Stimulated activated naive CD8-positive, alpha-beta T cell treated with anti-CD3 and anti-CD28 coated beads, Interleukin-15, Interleukin-2, amounts not matched to agents 100 U/mL and 50 U/mL, for 24 hours (primary cell): ENCODE data around the gene DNASE1L1.

ENCODE experiments used
- ATAC-seq: fragments of 150-1000 bp; cut with Tn5 transposase; one replicate; pipeline ENCODE4 v1.10.0; 2021
- DNase-seq: peaks from one replicate; pipeline ENCODE4 v3.0.0; 2021

DNASE1L1 gene

DNA sequence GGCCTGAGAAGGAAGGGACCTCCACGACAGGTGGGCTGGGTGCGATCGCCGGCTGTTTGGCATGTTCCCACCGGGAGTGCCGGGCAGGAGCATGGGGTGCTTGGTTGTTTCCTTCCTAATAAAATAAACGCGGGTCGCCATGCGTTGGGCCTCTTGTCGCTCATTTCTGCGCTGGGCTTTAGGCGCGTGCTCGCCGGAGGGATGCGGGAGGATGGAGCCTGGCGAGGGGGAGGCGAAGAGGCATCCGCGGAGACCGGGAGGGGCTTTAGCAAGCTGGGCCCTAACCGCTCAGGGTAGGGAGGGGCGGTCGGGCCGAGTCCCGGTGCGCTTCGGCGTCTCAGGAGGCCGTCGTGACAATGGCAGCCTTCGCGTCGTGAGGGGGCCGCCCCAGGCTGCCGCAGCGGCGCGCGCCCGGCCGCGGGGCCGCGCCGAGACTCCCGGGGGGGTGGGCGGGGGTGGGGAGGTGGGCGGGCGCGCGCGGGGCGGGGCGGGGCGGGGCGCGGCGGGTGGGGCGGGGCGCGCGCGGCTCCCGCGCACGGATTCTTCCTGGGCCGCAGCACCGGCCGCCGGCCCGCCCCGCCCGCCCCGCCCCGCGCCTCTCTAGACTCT is 27.4 kb upstream of the DNASE1L1 start:
- DNase-seq, result peak; percentile 51
- peak; percentile 58 for ATAC-seq

DNA sequence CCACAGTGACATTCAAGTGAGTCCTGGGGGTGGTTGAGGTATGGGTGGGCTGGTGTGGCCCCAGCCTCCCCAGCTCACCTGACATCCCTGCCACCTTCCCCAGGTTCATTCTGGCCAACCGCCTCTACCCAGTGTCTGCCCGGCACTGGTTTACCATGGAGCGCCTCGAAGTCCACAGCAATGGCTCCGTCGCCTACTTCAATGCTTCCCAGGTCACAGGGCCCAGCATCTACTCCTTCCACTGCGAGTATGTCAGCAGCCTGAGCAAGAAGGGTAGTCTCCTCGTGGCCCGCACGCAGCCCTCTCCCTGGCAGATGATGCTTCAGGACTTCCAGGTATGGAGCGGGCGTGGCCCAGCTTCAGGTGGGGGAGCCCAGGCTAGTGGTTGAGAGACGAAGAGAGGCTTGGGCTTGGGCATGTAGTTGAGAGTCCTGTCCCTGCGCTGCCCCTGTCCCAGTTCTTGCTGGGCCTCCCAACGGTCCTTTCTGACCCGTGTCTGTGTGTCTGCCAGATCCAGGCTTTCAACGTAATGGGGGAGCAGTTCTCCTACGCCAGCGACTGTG is 26.2 kb upstream of the DNASE1L1 start:
- DNase-seq (no peak), ATAC-seq (no peak)

DNA sequence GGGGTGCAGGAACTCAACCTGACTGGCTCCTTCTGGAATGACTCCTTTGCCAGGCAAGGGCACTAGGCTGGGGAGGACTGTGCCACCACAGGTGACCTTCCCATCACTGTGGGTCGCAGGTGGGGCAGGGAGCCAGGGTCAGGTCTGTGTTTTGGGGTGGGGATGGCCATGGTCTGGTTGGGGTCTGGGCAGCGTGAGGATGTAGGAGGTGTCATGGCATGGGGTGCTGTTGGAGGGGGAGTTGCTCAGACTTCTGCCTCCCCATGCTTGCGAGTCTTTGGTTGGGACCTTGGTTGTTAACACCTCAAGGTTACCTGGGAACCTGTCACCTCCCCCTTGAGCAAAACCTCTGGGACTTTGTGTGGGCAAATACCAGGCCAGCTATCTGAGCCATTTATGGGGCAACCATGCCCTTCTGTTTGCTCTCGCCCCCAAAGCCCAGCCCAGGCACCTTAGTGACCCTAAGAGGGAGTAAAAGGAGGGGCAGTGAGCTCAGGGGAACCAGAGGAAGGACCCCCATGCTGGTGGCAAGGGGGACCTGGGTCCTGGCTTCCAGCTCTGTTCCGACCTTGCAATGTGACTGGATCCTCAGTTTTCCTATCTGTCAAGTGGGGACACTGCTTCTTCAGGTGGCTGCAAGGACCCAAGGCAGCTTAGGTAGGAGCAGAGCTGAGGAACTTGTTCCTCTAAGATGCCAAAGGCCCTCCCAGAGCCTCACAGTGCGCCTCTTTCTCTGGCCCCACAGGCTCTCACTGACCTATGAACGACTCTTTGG is 25.5 kb upstream of the DNASE1L1 start:
- no peak for DNase-seq
- ATAC-seq, result no peak

DNA sequence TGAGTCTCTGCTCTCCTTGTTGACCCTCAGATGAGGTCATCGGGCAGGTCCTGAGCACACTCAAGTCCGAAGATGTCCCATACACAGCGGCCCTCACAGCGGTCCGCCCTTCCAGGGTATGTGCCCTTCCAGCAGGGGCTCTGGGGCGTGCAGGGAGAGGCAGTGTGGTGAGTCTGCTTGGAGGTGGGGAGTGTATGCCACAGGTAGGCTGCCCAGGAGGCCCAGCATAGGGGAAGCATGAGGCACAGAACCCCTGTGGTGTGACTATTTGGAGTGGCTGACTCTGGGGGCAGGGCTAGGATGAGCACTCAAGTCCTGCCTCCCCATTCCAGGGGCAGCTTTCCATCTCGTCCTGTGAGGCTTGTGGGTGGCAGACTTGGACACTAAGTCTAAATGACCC is 24.6 kb upstream of the DNASE1L1 start:
- ATAC-seq (no peak), DNase-seq (no peak)

DNA sequence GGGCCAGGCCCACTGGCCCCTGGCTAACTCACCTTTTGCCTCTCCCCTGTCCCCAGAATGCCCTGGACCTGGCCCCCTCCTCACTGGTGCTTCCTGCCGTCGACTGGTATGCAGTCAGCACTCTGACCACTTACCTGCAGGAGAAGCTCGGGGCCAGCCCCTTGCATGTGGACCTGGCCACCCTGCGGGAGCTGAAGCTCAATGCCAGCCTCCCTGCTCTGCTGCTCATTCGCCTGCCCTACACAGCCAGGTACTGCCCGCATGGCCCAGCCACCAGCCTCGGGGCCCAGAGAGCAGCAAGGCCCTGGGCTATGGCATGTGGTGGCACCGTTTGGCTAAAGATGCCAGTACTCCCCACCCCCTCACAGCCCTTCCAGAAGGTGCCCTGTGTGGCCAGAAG is 23.2 kb upstream of the DNASE1L1 start:
- no peak for DNase-seq

DNA sequence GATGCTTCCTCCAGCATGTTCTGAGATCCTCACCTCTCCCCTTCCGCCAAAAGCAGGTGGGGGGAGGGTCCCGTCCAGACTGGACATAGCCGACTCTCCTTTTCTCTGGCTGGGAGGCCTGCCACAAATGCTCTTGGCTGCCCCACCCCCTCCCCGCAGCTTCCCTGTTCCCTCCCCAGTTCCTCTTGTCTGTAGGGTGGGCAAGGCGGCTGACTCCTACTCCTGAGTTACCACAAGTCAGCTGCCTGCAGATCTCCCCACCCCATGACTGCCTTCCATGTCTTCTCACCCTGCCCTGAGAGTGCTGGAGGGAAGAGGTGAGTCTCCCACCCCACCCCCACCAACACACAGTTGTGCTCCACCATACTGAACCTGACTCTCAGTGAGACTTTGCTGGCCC is 22.3 kb upstream of the DNASE1L1 start:
- ATAC-seq (no peak), DNase-seq (no peak)

More for the DNA sequence above, 23.2 kb upstream of the DNASE1L1 start:
- no peak for ATAC-seq

DNA sequence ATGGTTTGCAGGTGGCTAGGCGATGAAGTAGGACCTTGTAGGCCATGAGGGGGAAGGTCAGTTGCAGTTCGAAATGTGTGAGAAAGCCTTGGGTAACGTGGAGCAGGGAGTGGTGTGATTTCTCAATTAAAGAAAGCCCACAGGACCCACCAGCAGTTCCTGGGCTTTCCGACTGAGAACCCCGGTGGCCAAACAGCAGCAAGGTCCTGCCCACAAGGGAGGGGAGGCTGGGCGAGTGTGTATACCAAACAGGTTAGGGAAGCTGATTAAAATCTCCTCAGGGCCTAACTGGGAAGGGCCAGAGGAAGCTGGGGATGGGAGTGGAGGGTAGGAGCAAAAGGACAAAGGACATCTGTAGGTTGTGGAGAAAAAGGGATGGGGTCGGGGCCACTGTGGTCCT is 21.9 kb upstream of the DNASE1L1 start:
- DNase-seq, result no peak
- no peak for ATAC-seq

DNA sequence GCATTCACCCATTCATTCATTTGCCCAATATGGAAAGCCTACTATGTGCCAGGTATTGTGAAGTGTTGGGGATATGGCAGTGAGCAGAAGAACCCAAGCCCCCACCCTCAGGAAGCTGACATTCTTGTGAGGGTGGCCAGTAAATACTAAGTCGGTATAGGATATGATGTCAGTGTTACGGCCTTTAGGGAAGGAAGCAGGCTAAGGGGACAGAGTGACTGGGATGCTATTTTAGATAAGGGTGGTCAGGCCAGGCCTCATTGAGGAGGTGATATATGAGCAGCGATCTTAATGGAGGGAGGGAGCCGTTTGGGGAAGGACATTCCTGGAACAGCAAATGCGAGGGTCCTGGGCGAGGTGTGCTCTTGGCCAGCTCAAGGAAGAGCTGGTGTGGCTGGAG is 21.4 kb upstream of the DNASE1L1 start:
- ATAC-seq (no peak), DNase-seq (no peak)

DNA sequence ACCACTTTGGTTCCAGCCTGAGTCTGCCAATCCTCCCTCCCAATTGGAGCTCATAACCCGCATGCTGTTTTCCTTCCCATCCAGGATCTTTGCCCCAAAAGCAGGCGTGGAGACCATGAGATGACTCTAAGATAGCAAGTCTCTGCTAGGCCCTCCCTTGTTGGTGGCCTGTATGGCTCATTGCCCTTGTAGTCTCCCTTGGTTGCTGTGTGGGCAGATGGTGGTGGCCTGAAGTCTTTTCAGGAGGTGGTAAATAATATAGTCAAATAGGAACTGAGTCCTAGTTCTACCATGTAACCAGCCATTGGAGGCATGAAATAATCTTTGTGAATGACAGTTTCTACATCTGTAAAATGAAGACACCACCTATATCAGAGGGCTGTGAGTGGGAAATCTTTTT is 20.7 kb upstream of the DNASE1L1 start:
- DNase-seq (no peak), ATAC-seq (no peak)

DNA sequence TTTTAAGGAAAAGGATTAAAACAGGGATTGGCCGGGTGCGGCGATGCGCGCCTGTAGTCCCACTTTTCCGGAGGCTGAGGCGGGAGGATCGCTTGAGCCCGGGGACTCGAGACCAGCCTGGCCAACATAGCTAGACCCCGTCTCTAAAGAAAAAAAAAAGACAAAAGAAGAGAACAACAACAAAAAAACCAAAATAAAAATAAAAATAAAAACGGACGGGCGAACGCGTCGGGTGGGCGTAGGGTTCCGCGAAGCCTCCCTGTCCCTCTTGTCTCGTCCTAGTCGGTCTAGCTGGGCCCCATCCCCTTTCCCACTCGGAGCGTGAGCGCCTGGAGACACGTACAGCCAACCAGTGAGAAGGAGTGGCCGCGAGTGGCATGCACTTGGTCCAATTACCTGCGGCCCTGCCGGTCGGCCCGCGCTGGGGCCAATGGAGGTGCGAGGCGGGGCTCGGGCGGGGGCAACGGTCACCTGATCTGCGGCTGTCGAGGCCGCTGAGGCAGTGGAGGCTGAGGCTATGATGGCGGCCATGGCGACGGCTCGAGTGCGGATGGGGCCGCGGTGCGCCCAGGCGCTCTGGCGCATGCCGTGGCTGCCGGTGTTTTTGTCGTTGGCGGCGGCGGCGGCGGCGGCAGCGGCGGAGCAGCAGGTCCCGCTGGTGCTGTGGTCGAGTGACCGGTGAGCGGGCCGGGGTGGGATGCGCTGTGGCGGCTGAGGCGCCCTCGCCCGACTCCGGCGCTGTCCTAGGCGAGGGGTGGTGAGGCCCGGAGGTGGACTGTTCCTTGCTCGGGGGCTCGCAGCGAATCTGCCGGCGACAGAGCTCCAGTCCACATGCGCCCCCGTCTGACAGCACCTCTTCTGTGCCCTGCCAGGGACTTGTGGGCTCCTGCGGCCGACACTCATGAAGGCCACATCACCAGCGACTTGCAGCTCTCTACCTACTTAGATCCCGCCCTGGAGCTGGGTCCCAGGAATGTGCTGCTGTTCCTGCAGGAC is 19.4 kb upstream of the DNASE1L1 start, which contains the start of gene ATP6AP1:
ATP6AP1 (plus strand) TSS at position 502 of the 996 bp plus-strand sequence; CDS start at position 518, 16 bp downstream.
- DNase-seq (peak; percentile 86), ATAC-seq (peak; percentile 99)

DNA sequence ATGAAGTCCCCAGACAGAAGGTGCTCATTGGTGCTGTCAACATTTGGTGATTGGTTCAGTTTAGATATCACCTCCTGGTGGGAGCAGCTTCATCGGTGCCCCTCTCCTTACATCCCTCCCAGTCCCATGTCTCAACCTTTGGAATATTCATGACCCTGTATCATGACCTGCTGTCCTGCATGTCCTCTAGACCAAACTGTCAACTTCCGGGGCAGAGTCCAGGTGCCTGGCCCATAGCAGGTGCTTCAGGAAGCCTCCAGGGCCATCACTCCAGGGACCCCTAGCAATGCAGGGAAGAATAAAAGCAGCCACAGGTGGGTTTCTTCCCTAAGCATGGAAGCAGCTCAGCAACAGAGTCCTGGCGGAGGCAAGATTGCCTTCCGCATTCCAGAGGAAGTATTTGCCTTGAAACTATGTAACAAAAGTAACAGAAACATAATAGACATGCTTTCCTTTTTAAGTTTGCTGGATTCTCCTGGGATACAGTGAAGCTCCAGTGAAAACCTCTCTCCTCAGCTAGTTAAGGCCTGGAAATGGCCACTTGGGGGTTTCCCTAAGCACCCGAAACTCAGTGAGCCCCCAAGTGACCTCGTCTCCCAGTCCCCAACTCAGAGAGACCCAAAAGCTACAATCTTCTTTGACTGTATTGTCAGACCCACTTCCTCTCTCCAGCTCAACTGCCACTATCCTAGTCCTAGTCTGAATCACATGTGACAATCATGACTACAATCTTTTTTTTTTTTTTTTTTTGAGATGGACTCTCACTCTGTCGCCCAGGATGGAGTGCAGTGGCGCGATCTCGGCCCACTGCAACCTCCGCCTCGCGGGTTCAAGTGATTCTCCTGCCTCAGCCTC is 18.1 kb upstream of the DNASE1L1 start:
- DNase-seq (no peak), ATAC-seq (no peak)

DNA sequence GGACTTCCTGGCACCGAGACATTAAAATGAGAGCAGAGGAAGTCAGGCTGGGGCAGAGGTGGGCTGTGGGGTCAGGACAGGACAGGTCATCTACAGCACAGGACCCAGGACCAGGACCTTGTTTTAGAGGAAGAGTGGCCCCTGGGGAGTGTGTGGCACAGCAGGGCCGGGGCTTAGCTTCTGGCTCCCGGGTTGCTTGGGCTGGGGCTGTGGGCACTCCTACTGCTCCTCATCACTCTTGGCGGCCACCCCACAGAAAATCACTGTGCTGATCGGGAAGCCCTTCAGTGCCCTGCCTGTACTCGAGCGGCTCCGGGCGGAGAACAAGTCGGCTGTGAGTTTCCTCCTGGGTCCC is 11.3 kb upstream of the DNASE1L1 start:
- DNase-seq (no peak), ATAC-seq (no peak)

DNA sequence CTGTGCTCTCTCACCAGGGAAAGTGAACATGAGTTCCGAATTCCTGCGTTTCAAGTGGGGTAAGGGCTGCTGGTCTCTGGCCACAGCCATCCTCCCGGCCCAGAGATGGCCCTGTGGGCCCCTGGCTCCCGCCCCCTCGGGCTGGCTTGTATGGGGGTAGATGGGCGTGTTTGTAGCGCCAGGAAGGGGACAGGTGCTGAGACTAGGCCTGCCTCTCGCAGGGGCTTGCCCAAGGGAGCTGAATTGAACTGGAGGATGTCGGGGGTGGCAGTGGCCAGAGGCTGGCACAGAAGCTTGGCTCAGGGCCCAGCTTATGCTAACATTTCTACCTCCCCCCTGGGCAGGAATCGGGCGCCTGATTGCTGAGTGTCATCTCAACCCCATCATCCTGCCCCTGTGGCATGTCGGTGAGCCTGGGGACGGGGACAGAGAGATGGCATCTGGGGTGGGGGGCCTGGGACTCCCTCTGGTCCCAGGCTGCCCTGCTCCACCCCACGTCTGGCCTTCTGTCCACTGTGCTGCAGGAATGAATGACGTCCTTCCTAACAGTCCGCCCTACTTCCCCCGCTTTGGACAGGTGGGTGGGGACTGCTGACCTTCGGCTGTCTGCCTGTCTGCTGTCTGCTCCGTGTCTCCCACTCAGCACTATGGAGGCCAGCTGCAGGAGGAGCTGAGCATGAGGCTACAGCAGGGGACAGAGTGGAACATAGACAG is 10.8 kb upstream of the DNASE1L1 start:
- no peak for DNase-seq

DNA sequence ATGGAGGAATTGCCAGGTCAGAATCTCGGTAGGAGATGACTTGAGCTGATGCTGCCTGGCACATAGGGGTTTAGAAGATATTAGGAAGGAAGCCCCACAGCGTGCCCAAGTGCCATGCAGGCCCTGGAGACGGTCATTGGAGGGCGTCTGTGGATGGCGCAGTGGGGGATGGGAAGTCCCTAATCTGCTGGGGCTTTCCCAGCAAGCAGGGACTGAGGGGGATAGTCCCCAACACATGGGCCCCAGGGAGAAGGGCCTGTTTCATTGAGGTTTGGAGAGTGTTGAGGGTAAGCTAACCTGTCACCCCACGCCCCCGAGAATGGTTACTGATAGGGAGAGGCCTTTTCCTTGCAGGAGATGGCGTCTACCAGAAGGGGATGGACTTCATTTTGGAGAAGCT is 10.1 kb upstream of the DNASE1L1 start:
- ATAC-seq (no peak), DNase-seq (no peak)

More for the DNA sequence above, 10.8 kb upstream of the DNASE1L1 start:
- no peak for ATAC-seq

DNA sequence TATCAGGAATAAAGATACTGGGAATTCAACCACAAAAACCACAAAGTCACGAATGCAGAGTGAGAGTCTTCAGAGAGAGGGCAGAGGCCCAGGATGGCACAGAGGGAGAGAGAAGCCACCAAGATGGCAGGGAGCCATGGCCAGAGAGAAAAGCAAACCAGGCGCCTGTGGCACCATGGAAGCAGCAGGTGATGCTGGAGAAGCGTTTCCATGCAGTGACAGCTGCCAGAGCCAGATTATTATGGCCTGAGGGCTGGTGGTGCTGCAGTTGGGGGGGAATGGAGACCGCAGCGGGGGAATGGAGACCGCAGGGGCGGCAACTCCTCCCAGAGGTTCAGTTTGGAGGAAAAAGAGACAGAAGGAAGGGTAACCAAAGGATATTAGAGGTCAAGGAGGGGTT is 8.1 kb upstream of the DNASE1L1 start:
- no peak for ATAC-seq
- no peak for DNase-seq

DNA sequence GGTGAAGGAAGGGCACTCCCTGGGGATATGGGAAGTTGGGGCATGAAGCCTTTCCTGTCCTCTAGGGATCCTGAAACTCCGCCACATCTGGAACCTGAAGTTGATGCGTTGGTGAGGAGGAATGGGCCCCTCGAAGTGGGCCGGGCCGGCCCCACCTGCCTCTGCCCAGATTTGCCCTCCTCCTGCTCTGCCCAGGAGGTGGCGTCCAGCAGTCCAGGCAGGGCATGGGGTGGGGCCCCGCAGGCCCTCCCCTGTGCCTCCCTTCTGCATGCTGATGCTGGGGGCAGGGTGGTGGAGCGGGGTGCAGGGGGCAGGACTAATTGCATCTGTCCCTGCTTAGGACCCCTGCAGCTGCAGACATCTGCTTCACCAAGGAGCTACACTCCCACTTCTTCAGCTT is 4.1 kb upstream of the DNASE1L1 start:
- ATAC-seq, result no peak
- no peak for DNase-seq

DNA sequence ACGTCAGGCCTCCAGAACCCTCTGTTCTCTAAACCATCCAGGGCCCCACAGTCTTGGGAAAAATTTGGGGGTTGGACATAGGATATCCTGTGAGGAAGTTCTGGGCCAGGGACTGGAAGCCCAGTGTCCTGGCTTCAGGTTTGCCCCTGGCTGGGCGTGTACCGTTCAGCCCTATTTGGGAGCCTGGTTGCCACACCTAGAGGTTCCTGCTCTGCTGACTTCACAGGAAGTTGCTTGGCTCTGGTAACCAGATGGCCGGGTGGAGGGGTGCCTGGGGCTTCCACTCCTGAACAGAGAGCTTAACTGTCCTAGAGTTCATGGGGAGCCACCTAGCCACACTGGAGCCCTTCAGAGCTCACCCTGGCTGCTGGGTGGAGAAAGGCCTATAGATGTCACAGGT is 3.4 kb upstream of the DNASE1L1 start:
- DNase-seq, result peak; percentile 25
- peak; percentile 30 for ATAC-seq

DNA sequence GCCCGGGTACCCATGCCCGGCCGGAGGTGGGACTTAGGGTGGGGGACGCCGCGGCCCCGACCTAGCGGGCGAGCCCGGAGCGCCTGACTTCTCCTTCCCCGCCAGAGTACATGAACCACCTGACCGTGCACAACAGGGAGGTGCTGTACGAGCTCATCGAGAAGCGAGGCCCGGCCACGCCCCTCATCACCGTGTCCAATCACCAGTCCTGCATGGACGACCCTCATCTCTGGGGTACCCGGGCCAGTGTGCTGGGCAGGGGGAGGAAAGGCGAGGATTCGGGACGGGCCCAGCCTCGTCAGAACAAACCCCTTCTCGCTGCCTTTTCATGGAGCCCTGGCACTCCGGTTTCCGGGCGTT is 2.9 kb upstream of the DNASE1L1 start:
- ATAC-seq, result peak; percentile 71
- DNase-seq, result peak; percentile 72

DNA sequence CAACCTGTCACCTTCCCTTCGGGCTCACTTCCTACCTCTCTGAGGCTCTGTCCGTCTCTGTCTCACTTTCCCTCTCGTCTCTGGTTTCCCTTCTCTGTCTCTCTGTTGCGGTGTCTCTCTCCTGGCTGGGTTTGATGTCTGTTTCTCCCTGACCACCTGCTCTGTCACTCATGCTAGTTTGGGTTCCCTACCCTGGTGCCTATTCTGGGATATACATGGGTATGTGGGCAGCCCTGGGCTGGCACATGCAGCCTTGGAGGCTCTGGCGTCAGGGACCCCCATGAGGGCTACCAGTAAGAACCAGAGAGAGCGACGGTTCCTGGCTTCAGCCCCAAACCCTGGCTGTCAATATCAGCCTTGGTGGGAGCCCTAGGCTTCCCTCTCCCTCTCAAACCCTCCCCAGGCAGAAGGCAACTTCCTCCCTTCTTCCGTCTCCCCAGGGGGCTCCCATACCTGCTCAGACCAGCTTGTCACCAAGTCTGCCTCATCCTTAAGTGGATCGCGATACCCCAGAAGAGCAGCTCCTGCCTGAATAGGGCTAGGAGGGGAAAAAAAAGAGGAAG is 314 bp downstream of the DNASE1L1 start:
- ATAC-seq (no peak), DNase-seq (no peak)

DNA sequence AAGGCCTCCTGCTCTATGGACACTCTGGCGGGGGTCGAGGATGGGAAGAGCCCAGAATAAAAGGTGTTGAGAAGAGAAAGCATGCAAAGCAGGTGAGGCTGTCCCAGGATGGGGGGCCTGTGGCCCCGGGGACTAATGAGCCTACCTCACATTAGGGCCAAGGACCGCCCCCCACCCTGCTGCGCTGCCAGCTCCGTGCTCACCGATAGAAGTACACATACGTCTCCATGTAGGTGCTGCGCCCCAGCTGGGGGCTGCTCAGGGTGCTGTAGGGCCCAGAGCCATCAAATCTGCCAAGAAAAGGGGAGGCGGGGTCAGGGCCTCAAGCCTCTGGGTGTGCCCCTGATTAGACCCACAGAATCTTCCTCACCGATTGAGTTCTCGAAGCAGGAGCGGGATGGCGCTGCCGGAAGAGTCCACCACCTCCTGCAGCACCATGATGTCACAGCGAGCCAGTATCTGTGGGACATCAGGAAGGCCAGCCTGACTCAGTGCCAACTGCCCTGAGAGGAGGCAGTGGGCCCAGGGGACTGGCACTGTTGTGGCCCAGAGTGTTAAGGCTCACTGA is 4.3 kb downstream of the DNASE1L1 start:
- DNase-seq (no peak), ATAC-seq (no peak)
